Measurements from ENCODE around the gene CAPZA1. TPM values are rescaled to one million over a fixed set of nuclear protein-coding genes. Genes with fewer than 3 reads are reported as not detected.
"Not testable (repeated sequence)": the region's sequence is repeated elsewhere in the genome, so short reads cannot be mapped to it uniquely, and the experiment has no call there.

The CAPZA1 gene
- total RNA-seq (2014; rRNA removed; shearing (Covaris generic)): 97.8 and 101 TPM in 2 replicates

DNA sequence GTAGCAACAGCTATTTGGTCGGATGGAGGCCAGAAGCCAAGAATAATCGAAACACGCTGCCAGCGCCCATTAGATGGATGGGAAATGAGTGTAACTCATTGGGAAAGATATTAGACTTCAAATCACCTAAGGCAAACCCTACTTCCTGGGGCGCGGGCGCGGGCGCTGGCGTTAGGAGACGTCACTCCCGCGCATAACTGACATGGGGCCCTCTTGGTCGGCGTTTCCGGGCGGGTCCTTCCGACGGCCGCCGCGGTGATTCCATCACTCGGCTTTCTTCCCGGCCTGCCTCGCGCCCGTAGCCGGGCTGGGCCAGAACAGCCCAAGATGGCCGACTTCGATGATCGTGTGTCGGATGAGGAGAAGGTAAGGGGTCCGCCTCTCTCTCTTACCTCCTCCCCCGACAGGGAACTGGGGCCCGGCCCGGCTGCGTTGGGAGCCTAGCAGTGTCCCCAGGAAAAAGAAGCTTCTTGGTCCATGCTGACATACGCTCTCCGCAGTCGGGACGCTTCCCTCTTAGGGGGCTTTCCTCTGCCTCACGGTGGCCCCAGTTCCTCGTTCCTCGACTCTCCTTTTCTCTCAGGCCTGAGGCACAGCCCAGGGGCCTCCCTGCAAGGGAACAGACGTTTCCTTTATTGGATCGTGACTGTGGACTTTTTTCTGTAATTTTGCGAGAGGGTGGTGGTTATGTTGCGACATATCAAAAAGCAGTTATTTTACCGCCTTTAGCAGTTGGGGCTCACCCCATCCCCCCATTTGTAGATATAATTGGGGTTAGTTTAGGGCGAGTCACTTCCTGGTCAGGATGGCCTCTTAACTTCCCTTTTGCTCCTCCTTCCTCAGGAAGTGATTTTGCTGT is at the start of gene CAPZA1:
CAPZA1 (plus strand) TSS at position 315 of the 859 bp plus-strand sequence; CDS start at position 328, 13 bp downstream.
- peak; percentile 78 for DNase-seq (ENCODE audit: low spot score)

DNA sequence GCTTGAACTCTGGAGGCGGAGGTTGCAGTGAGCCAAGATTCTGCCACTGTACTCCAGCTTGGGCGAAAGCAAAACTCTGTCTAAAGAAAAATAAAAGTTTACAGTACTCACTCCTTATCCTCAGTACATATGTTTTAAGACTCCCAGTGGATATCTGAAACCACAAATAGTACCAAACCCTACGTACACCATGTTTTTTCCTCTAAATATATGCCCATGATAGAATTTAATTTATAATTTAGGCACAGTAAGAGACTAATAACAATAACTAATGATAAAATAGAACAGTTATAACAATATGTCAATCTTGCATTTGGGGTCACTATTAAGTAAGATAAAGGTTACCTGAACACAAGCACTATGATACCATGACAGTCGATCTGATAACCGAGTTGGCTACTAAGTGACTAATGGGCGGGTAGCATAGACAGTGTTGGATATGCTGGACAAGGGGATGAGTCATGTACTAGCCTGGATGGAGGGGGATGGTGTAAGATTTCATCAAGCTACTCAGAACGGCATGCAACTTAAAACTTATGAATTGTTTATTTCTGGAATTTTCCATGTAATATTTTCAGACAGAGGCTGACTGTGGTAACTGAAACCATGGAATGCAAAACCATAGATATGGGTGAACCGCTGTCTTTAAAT is 44.4 kb upstream of the CAPZA1 start:
- peak; percentile 79 for DNase-seq (ENCODE audit: low spot score)

DNA sequence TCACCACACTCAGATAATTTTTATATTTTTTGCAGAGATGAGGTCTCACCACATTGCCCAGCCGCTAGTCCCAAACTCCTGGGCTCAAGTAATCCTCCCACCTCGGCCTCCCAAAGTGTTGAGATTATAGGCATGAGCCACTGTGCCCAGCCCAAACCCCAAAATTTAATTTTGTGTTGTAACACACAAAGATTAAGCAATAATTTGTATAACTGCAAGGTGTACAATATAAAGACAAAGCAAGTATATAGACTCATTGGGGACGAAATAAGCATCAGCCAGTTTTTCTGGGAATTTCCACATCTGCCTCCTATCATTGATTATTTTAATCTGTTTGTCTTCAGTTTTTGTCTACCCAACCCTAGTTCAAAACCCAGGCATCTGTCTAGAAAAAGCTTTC is 43.4 kb upstream of the CAPZA1 start:
- no peak for DNase-seq (ENCODE audit: low spot score)

DNA sequence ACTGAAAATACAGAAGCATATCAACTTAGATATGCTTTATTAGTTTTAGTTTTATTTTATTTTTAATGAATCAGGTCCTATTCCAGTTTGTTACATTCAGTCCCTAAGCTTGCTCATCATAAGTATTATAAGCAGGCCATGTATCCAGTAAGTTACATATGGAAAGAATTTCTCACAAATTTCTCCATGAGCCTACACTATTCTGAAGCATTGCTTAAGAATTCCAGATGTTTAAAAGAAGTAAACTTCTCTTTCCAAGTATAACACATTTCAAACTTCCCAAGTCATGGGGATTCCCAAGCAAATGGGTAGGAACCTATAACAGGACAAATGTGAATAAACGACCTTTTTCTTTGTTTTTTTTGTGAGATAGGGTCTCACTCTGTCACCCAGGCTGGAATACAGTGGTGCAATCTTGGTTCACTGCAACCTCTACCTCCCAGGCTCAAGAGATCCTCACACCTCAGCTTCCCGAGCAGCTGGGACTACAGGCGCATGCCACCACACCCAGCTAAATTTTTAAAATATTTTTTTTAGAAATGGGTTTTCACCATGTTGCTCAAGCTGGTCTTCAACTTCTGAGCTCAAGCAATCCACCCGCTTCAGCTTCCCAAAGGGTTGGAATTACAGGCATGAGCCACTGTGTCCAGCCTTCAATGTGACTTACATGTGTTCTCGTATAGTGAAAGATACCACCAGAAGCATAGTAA is 39.7 kb upstream of the CAPZA1 start:
- no peak for DNase-seq (ENCODE audit: low spot score)

DNA sequence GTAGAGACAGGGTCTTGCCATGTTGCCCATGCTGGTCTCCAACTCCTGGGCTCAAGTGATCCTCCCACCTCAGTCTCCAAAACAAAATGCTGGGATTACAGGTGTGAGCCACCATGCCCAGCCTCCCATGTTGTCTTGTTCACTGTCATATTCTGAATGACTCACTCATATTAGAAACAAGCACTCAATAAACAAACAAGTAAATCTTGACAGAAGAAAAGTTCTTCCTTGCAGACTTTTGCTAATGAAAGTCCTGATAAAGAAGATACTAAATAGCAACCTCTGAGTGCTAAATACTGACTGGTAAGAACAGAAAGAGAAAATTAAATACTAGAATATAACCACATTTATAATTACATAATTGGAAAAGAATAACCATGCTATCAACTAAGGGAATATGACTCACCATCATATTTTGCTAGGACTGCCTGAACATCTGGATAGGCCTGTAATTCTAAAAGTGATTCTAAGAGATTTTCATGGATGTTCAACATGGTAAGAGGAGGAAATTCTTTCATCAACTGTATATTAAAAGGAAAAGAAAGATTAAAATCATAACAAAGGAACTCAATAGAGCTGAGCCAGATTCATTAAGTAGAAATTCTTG is 37.9 kb upstream of the CAPZA1 start:
- DNase-seq (ENCODE audit: low spot score): no peak

DNA sequence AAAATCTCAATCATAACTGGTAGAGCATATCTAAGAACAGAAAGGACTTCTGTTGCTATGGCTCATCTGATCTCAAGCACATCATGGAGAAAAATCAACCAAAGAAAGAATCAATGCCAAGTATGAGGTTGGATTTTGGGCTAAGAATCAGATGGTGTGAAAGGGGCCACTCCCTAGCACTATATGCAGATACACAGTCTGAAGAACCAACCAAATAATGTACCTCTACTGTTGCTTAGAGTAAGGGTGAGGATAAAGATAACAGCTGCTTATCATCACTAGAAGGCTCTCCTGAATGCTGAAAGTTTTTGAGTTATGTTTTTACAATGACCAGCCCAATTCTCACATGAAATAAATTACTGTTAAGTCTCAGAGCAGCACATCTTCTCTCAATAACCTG is 36.3 kb upstream of the CAPZA1 start:
- no peak for DNase-seq (ENCODE audit: low spot score)

DNA sequence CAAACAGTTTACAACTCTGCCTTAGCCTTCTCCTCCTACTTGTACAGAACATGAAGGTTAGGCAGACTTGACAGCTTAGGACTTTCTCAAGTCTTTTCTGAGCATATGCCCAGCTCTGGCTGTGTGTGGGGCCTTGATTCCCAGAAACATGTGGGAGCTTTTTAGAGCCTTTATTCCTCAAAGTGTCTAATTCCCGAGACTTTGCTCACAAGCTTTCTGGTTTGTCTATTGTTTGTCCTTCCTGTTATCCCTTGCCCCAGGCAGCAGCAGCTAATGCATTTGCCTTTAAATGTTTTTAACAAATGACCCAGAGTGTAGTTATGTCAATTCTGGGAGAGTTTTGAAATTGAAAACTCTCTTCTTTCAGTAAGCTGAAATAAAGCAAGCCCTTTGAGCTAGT is 29.9 kb upstream of the CAPZA1 start:
- DNase-seq (ENCODE audit: low spot score): no peak

DNA sequence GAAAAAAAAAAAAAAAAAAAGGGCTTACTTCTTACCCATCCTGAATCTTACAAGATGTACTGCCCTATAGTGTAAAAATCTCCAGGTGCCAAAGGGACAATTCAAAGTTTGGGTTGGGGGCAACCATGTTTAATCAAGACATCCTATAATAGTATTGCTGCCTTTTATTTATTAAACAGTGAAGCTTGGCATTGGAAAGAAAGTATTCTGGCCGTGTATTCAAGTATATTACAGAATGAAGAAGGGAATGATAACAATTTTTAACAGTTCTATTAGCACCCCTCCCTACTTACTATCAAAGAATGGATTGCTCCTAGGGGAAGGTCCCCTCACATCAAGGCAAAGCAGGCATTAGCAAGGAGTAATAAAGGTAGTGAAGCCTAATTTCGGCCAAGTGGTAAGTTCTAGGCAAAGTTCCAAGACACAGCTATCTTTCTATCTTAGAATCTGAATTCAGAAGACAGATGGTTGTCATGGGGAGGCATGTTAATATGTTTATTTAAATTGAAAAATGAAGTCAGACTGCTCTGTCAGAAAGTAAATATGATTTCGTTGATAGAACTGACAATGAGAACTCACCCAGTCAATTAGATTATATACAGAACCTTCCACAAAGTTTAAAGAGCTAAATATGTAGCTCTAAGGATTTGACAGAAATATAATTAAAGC is 25.3 kb upstream of the CAPZA1 start:
- no peak for DNase-seq (ENCODE audit: low spot score)

DNA sequence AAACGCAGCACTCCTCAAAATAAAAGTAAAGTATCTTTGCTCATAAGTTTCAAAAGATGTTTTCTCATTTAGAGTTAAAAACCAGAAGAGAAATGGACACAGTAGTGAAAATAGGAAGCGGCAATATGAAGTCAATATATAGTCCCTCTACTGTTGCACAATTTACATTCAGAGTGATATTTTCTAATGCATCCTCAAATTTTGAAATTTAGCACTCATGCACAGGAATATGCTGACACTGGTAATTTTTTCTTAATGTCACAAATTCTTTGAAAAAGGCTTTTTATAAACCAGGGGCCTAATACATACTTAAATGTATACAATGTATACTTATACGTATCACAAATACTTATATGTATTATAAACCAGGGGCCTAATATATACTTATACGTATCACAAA is 20.2 kb upstream of the CAPZA1 start:
- DNase-seq (ENCODE audit: low spot score): no peak

DNA sequence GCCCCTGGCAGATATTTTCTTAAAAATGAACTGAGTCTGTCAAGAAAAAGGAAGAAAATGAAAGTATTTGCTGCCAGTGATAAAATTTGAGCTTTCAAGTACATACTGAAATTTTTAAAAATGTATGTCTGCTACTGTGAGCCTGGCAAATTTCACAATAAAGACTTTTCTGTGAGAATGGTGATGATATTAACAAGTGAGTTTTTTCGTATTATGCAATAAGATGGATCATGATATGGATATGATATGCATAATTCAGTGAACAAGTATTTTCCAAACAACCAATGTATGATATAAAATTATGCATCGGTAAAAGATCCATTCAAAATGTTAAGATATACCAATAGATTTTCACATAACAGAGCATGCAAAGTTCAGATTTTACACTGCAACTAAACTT is 16.6 kb upstream of the CAPZA1 start:
- no peak for DNase-seq (ENCODE audit: low spot score)

DNA sequence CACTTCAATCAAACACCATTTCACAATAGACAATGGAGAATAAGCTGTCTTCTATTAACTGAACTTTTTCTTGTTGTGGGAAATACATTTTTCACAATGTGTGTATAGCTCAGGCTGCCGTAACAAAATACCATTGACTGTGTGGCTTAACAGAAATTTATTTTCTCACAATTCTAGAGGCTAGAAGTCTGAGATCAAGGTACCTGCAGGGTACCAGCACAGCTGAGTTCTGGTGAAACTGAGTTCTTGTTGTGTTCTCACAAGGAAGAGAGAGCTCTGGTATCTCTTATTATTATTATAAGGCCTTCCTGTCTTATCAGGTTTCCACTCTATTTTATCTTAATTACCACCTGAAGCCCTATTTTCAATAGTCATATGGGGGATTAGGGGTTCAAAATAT is 16.1 kb upstream of the CAPZA1 start:
- no peak for DNase-seq (ENCODE audit: low spot score)

DNA sequence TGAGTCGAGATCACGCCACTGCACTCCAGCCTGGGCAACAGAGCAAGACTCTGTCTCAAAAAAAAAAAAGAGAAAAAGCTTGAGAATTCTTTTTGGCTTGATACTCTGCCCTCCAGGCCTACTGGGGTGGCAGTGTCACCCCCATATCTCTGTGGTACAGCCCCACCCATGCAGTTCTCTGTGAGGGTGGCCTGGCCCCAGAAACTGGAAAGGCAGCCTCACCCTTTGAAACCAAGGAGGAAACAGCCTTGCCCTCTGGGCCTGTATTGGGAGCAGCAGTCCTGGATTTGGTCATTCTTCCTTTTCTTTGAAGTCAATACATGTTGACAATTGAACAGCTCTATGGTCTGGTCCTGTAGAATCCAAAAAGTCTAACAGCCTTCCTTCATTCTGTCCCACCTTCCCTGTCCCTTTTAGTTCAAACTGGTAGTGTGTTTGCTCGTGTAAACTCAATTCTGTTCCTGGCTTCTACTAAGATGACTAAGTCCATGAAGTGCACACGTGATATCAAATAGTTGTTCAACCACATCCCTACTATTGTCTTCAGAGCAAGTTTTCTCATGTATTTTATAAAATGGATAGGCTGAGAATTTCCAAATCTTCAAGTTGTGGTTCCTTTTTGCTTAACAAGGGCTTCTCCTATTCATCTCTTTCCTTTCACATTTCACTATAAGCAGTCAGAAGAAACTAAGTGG is 13.9 kb upstream of the CAPZA1 start:
- DNase-seq (ENCODE audit: low spot score): no peak

DNA sequence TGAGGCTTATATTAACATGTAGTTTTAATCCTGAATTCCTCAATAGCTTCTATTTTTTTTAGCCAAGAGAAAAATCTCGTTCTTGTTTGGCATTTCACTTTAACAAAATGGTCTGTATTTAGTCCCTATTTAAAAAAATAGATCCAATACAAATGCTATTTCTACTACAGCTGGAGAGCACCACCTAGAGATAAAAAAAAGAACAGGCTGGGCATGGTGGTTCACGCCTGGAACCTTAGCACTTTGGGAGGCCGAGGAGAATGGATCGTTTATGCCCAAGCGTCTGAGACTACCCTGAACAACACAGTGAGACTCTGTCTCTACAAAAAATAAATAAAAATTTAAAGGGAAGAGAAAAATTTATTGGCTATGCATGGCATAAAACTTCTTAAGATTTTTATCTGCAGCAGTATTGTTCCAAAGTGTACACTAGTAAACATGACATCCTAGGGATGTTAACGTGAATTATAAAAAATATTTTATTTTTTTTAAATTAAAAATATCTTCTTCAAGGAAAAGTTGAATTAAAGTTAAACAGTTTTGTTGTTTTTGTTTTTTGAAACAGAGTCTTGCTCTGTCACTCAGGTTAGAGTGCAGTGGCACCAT is 5.1 kb upstream of the CAPZA1 start:
- DNase-seq (ENCODE audit: low spot score): peak; percentile 14

DNA sequence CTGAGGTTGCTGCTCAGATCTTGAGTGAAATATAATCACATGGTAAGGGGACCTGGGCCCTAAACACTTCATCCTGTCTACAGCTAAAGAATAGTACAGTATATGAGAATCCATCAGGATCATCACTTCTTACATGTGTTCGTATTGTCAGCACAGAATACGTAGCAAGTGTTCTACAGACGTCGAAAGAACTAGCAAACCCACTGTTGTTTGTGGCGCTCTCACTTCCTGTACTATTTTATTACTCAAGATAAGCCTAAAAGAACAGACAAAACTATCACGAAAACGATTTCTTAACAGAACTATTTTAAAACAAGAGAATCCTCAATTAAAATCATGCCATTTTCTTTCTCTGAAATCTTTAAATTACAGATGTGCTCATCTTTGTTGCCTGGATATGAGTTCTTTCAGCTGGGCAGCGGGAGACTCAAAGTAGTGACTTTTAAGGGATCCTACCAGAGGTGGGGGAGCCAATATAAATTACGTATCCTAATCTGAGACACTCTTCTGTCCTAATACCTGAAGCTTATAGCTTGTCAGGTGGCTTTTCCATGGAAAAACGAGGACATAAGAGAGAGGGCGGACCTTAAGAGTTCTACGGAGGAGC is 1.4 kb upstream of the CAPZA1 start:
- DNase-seq (ENCODE audit: low spot score): peak; percentile 3

DNA sequence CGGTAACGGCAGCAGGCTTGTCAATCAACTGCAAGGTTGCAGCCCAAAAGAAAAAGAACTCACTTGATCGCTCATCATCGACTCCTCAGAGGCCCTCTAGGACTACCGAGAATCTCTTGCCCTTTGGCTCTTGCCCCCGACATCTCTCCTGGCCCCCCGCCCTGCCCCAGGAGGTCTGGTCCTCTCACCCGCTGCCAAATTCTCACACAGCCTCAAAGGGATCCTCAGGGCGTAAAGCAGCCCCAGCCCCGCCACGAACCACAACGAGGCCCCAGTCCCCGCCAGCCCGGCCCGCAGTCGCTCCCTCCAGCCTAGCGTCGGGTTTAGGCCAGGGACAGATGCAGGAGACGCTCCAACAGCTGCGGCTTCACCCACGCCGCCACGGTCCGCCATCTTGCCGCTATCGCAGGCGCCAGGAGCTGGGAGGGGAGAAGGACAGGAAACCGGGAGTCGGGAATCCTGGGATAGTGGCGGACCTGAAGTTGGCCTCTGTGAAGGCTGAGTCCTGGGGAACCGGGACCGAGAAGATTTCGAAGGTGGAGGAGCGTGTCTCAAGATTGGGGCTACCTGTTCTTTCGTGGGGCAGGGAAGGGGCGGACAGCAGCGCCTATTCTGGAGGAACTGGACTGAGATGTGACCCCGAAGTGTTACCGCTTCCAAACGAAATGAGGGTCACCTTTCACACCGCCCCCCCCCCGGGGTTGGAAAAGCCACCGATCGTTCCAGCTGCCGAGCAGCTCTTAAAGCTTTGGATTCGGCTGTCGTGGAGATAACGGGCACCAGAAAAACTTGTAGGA is 713 bp upstream of the CAPZA1 start, which contains the start of gene ST7L:
ST7L (minus strand) TSS at position 421 of the 797 bp plus-strand sequence; CDS start at position 393, 28 bp downstream.
- peak; percentile 23 for DNase-seq (ENCODE audit: low spot score)

DNA sequence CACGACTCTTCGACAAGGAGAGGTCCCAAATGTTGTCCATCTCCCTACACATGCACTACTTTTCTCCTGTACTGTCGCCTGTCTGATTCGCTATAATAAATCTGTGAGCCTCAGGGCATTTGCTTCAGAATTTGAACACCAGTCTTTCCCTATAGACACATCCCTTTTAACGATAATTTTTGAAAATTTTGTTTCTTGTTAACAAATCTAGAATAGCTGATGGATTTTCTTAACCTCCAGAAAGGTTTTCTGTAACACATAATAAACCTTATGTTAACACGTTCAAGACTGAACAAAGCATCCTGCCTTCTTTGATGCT is 704 bp downstream of the CAPZA1 start:
- no peak for DNase-seq (ENCODE audit: low spot score)

DNA sequence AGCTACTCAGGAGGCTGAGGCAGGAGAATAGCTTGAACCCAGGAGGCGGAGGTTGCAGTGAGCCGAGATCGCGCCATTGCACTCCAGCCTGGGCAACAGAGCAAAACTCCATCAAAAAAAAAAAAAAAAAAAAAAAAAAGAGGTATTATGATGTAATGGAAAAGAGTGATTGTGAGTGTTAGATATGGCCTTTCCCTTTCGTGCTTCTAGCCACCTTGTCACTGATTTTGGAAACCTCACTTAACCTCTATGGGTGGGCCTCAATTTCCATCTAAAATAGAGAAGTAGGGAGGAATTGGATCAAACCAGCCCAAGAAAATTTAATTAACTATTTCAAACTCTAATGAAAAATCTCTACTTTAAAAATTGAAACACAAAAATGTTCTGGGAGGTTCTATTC is 4.9 kb downstream of the CAPZA1 start:
- not testable (repeated sequence) for DNase-seq (ENCODE audit: low spot score)

DNA sequence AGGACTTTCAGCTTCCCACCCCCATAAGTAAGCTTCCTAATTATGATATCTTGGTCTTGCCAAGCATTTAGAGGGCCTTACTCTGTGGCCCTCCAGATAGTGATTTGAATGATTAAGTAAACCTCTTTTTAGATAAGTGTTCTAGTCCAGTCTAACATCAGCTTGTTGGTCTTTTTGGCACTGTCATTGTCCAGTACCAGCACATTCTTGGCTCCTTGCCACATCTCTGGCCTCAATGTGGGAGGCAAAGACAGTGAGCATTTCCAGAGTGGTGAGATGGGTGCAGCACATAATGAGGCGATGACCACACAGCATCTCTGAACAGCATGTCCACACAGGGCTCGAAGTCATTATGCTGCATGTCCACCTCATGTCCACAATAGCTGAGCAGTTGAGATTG is 6.1 kb downstream of the CAPZA1 start:
- DNase-seq (ENCODE audit: low spot score): no peak

DNA sequence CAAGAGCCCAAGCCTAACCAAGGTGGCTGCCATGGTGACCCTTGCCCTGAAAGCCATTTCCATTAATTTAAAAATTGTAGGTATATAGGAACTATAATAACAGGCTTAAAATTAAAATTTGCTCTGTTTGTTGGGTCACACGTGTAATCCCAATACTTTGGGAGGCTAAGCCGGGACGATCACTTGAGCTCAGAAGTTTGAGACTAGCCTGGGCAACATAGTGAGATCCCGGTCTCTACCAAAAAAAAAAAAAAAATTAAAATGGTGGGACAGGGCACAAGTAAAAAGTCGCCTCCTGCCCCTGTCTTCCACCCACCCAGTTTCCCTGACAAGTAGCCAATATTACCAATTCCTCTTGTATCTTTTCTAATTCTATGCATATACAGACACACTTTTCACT is 6.6 kb downstream of the CAPZA1 start:
- no peak for DNase-seq (ENCODE audit: low spot score)
